K562 (cell line): Measurements from ENCODE around the gene KCNK3. TPM values are rescaled to one million over a fixed set of nuclear protein-coding genes. Genes with fewer than 3 reads are reported as not detected.

Experiments
- ATAC-seq: fragments of 200-7000 bp; cut with Tn5 transposase; 3 replicates; pipeline ENCODE4 v1.9.1; 2020; ENCODE audit warnings: moderate library complexity
- BruUV-seq: library from RNA; stranded (reverse); fragments of 400-500 nt; replicated peaks from 2 replicates; lab custom pipeline; 2021; lab: Mats Ljungman, UMichigan
- CTCF ChIA-PET: fragments of 300-600 bp; formaldehyde crosslinking; extraction: SDS; loops from one replicate; lab custom pipeline; 2021; ENCODE audit warnings: low intra/inter-chr PET ratio; lab: Yijun Ruan, JAX
- POLR2A ChIA-PET: fragments of 300-600, 350-650 bp; sonication (Branson Sonifier 250); formaldehyde crosslinking; extraction: SDS; loops from one replicate; lab custom pipeline; 2021; ENCODE audit warnings: antibody characterized with exemption, inconsistent platforms; lab: Yijun Ruan, JAX
- DNase-seq, 4 experiments: peaks; one replicate each; pipeline versions ENCODE4 v3.0.0 to v3.0.0-alpha.2; 2011 to 2018; ENCODE audit warnings: low spot score in 3 of 4, mixed read lengths in 3 of 4; ENCODE audit errors: extremely low read depth in 1 of 4
- FAIRE-seq: peaks from 2 replicates; lab custom pipeline; 2011; peaks lifted over from hg19 to GRCh38; lab: Jason Lieb, UNC
- H2AFZ ChIP-seq: 2 replicates; pipeline ENCODE4 v1.6.0; 2011; ENCODE audit warnings: low read depth, low read length, control low read depth, inconsistent platforms
- H3K27ac ChIP-seq: fragments of 200-600 bp; 3 replicates; pipeline ENCODE4 v1.8.0; 2011; ENCODE audit warnings: low read depth, mild to moderate bottlenecking, control low read depth, inconsistent platforms, low read length, moderate library complexity, mixed read lengths; ENCODE audit errors: extremely low read depth
- H3K27me3 ChIP-seq, 2 experiments: fragments of 300-600 bp in 1 of 2; 2 replicates in 1 of 2; 3 replicates in 1 of 2; pipeline versions ENCODE4 v1.6.0 to v1.8.0; 2011; ENCODE audit warnings: inconsistent platforms in 2 of 2, low read length in 2 of 2, mild to moderate bottlenecking in 1 of 2, mixed read lengths in 1 of 2, moderate library complexity in 1 of 2; ENCODE audit not compliant: control insufficient read depth in 2 of 2, insufficient read depth in 2 of 2
- H3K36me3 ChIP-seq: fragments of 300-600 bp; 3 replicates; pipeline ENCODE4 v1.8.0; 2011; ENCODE audit warnings: mild to moderate bottlenecking, low read length, inconsistent platforms; ENCODE audit not compliant: control insufficient read depth, insufficient read depth
- H3K4me1 ChIP-seq, 2 experiments: fragments of 200-600 bp in 1 of 2; replicated peaks in 1 of 2; 2 replicates in 1 of 2; 3 replicates in 1 of 2; pipeline versions ENCODE4 v1.5.1 to v1.8.0; 2011; ENCODE audit warnings: inconsistent platforms in 2 of 2, low read length in 2 of 2, mild to moderate bottlenecking in 1 of 2, mixed read lengths in 1 of 2, moderate library complexity in 1 of 2; ENCODE audit not compliant: control insufficient read depth in 2 of 2, insufficient read depth in 2 of 2
- H3K4me2 ChIP-seq: 2 replicates; pipeline ENCODE4 v1.6.1; 2011; ENCODE audit warnings: low read length, control low read depth, inconsistent platforms, mixed read lengths; ENCODE audit not compliant: insufficient read depth
- H3K4me3 ChIP-seq: fragments of 200-600 bp; sonication (generic), shearing (Covaris generic); 2 replicates; pipeline ENCODE4 v1.5.1; 2016; ENCODE audit warnings: control low read depth, inconsistent platforms
- H3K79me2 ChIP-seq: fragments of 200-600 bp; 3 replicates; pipeline ENCODE4 v1.8.0; 2011; ENCODE audit warnings: low read length, inconsistent platforms; ENCODE audit not compliant: control insufficient read depth, insufficient read depth
- H3K9ac ChIP-seq, 2 experiments: 2 replicates each; pipeline versions ENCODE4 v1.6.0 to v1.6.1; 2011; ENCODE audit warnings: low read depth in 2 of 2, low read length in 2 of 2, control low read depth in 1 of 2, inconsistent platforms in 1 of 2, mild to moderate bottlenecking in 1 of 2, mixed read lengths in 1 of 2; ENCODE audit not compliant: insufficient read depth in 1 of 2
- H3K9me1 ChIP-seq: one replicate; pipeline ENCODE4 v1.6.0; 2011; ENCODE audit warnings: inconsistent platforms, mild to moderate bottlenecking, low read length, moderate library complexity; ENCODE audit not compliant: control insufficient read depth, insufficient read depth
- H3K9me3 ChIP-seq: replicated peaks from 2 replicates; pipeline ENCODE4 v1.5.1; 2011; ENCODE audit warnings: low read depth, low read length, inconsistent platforms; ENCODE audit not compliant: control insufficient read depth, insufficient read depth
- H4K20me1 ChIP-seq: replicated peaks from 2 replicates; pipeline ENCODE4 v1.6.1; 2011; ENCODE audit warnings: low read length, inconsistent platforms, mixed read lengths; ENCODE audit not compliant: control insufficient read depth, insufficient read depth
- BDP1 ChIP-seq: IDR thresholded peaks from 3 replicates; pipeline ENCODE4 v1.6.1; 2011; ENCODE audit not compliant: insufficient read length, insufficient read depth
- CTCFL ChIP-seq: IDR thresholded peaks from 2 replicates; pipeline ENCODE4 v1.6.1; 2011; ENCODE audit warnings: borderline replicate concordance, low read depth, mild to moderate bottlenecking, moderate library complexity, low read length; ENCODE audit not compliant: insufficient read depth, poor library complexity, severe bottlenecking
- ESRRA ChIP-seq: fragments of 450-650 bp; IDR thresholded peaks from 2 replicates; pipeline ENCODE4 v1.6.1; 2014; ENCODE audit warnings: low read depth, mild to moderate bottlenecking, moderate library complexity, borderline replicate concordance
- HEY1 ChIP-seq: fragments of 250-450 bp; sonication (Bioruptor Pico); IDR thresholded peaks from 2 replicates; pipeline ENCODE4 v1.5.0; 2020; ENCODE audit warnings: mild to moderate bottlenecking, moderate library complexity, borderline replicate concordance
- MBD2 ChIP-seq: sonication (generic); IDR thresholded peaks from 2 replicates; pipeline ENCODE4 v1.6.1; 2016; ENCODE audit warnings: low read depth, borderline replicate concordance
- RAD21 ChIP-seq, 2 experiments: fragments of 250-450 bp in 1 of 2; fragments of 450-650 bp in 1 of 2; sonication (Bioruptor Pico) in 1 of 2; formaldehyde crosslinking in 1 of 2; IDR thresholded peaks in 1 of 2; conservative IDR thresholded peaks in 1 of 2; 2 replicates each; pipeline versions ENCODE4 v1.4.0 to v1.8.0; 2020 to 2022; ENCODE audit warnings: mild to moderate bottlenecking in 2 of 2, moderate library complexity in 1 of 2
- RBFOX2 ChIP-seq: fragments of 200-400 bp; formaldehyde crosslinking; IDR thresholded peaks from 2 replicates; pipeline ENCODE4 v1.6.1; 2017; ENCODE audit warnings: low read depth, mild to moderate bottlenecking, low read length, moderate library complexity
- SIN3A ChIP-seq, 2 experiments: fragments of 150-350 bp in 1 of 2; IDR thresholded peaks; 2 replicates each; pipeline ENCODE4 v1.6.1; 2011 to 2016; ENCODE audit warnings: borderline replicate concordance in 2 of 2, low read depth in 2 of 2, low read length in 2 of 2, mild to moderate bottlenecking in 2 of 2, moderate library complexity in 2 of 2; ENCODE audit not compliant: control insufficient read depth in 1 of 2
- SLC30A9 ChIP-seq: fragments of 250-450 bp; sonication (Bioruptor Pico); IDR thresholded peaks from 2 replicates; pipeline ENCODE4 v1.8.0; 2022; ENCODE audit warnings: mild to moderate bottlenecking, moderate library complexity
- SMAD4 ChIP-seq: fragments of 250-450 bp; sonication (Bioruptor Pico); conservative IDR thresholded peaks from 2 replicates; pipeline ENCODE4 v1.8.0; 2021; ENCODE audit warnings: inconsistent platforms, mild to moderate bottlenecking, moderate library complexity
- TFAP4 ChIP-seq: sonication (generic); formaldehyde crosslinking; IDR thresholded peaks from 2 replicates; pipeline ENCODE4 v1.8.0; 2022; ENCODE audit warnings: missing genetic modification reagents, mild to moderate bottlenecking, moderate library complexity, borderline replicate concordance
- ZBTB7A ChIP-seq: IDR thresholded peaks from 2 replicates; pipeline ENCODE4 v1.6.1; 2011; ENCODE audit warnings: low read depth, mild to moderate bottlenecking, low read length, moderate library complexity, borderline replicate concordance; ENCODE audit not compliant: control insufficient read depth
- WGBS: fragments of 100-300 bp; shearing (Covaris generic); methylation state at CpG from one replicate; pipeline ENCODE4 v1.1.6; 2016; ENCODE audit warnings: low coverage, mixed read lengths; ENCODE audit not compliant: insufficient coverage; ENCODE audit errors: missing lambda C conversion rate; 5-methylcytosine and 5-hydroxymethylcytosine counted together
- in situ Hi-C: fragments of 300-500 bp; cut with MboI; formaldehyde crosslinking; loops from 4 replicates; pipeline ENCODE4 v1.15.0; 2018; ENCODE audit warnings: inconsistent platforms, mixed read lengths
- intact Hi-C: fragments of 100-400 bp; cut with micrococcal nuclease; formaldehyde crosslinking; loops from 2 replicates; pipeline ENCODE4 v1.14.2; 2022
- polyA plus RNA-seq, 8 experiments: library from polyadenylated mRNA; depleted of rRNA in 4 of 8; stranded (reverse) in 5 of 8; unstranded in 3 of 8; fragments of >200 nt; fragmentation: Nextera tagmentation in 2 of 8; fragmentation: Illumina TruSeq in 1 of 8; extraction: Ambion mirVana in 2 of 8; extraction: Trizol in 1 of 8; gene quantifications; 2 replicates each; pipeline versions ENCODE4 v1.2.1 to v1.2.3, GENCODE V29; 2011 to 2014; ENCODE audit warnings: inconsistent platforms in 1 of 8, missing spikeins in 1 of 8
- total RNA-seq, 7 experiments: library from RNA; depleted of rRNA in 6 of 7; stranded (reverse); fragments of >200 nt in 6 of 7; fragmentation: Illumina TruSeq in 2 of 7; extraction: Trizol in 2 of 7; gene quantifications; 2 replicates each; pipeline versions ENCODE4 v1.2.1 to v1.2.3, GENCODE V29; 2011 to 2021; ENCODE audit warnings: low replicate concordance in 1 of 7
- TF ChIP-seq, protein P1 (sequence below), 2 experiments: fragments of 150-350 bp in 1 of 2; IDR thresholded peaks; 2 replicates each; pipeline ENCODE4 v1.6.1; 2012 to 2016; ENCODE audit warnings: low read depth in 2 of 2, low read length in 2 of 2, mild to moderate bottlenecking in 1 of 2, moderate library complexity in 1 of 2

KCNK3 gene
- total and polyA plus RNA-seq, 9 of the 15 experiments (the other 6 are each of a cell fraction or from before 2014, with no cell fraction given), result 0.01 to 0.20 (median 0.07) TPM; not detected in 5

DNA sequence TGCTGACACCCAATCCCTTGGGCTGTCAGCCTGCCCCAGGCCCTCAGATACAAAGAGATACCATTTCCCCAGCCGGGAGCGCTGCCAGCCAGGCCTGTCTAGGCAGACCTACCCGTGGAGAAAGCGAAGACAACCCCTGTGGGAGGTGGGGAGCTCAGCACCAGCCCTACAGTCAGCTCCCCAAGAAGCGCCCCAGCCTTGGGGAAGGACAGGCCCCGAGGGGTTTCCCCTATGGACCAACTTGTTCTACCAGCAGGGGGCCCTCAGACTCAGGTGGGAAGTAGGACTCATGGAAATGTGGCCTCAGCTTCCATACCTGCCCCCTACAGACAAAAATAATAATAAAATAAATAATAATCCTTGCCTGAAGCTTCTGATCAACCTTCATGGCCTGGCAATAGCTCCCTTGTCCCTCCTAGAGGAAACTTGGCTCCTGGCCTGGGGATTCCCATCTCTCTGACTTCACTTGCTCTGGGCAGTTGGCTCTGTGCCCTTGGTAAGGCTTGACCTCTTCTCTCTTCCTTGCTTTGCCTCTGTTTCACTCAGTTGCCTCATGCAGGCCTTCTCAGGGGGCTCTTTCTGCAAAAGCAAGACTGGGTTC is 78.6 kb downstream of the KCNK3 start:
- in situ Hi-C loops, result no loop called here
- peak; percentile 61 for ATAC-seq
- no TSS peak for BruUV-seq
- Histone ChIP-seq H3K79me2 (peaks cover 76% of the 10 kb centered on the region), H3K9ac (peak overlapping the region in 1 of 2 experiments; percentile 79; a peak in 2 of 4 replicates), H3K36me3 (peaks cover 68% of the 10 kb centered on the region; the same call in 2 of the 3 replicates), H3K4me2 (no peak overlapping the region; the same call in 1 of the 2 replicates), H3K4me1 (peaks cover 60 to 62% of the 10 kb centered on the region in 2 experiments), H3K27ac (peak overlapping the region; percentile 58), H4K20me1 (peaks cover 4% of the 10 kb centered on the region; the same call in 1 of the 2 replicates), H3K27me3 (no peaks in the 10 kb centered on the region), H3K4me3 (no peak overlapping the region), H3K9me3 (no peaks in the 10 kb centered on the region), H2AFZ (no peak overlapping the region), H3K9me1 (peaks cover 2% of the 10 kb centered on the region)
- no peak for FAIRE-seq
- DNase-seq, result peak in 3 of 4 experiments; percentile 70 to 77 (median 72)
- CTCF ChIA-PET, result interaction anchor here (0.5 to 0.6 kb wide), 2 partner anchors 356 to 1237 kb away, joined by 3 to 4 read pairs; no protein-coding TSS in a partner anchor
- intact Hi-C loops, result no loop called here
- 45% methylated on average over 6 of the region's 6 CpGs for WGBS
- POLR2A ChIA-PET, result interaction anchor here (1.0 to 3.6 kb wide), 3 partner anchors 11 to 16 kb away, joined by 4 to 18 read pairs (median 9); no protein-coding TSS in a partner anchor
- peak; percentile 58 for TF ChIP-seq CTCFL
- peak; percentile 25 for TF ChIP-seq SMAD4 (CRISPR knock-in tag)
- TF ChIP-seq TFAP4 (CRISPR knock-in tag), result 0 out of 2 replicates have a peak, but pooled peaks have one; percentile 22
- TF ChIP-seq, protein P1, sequence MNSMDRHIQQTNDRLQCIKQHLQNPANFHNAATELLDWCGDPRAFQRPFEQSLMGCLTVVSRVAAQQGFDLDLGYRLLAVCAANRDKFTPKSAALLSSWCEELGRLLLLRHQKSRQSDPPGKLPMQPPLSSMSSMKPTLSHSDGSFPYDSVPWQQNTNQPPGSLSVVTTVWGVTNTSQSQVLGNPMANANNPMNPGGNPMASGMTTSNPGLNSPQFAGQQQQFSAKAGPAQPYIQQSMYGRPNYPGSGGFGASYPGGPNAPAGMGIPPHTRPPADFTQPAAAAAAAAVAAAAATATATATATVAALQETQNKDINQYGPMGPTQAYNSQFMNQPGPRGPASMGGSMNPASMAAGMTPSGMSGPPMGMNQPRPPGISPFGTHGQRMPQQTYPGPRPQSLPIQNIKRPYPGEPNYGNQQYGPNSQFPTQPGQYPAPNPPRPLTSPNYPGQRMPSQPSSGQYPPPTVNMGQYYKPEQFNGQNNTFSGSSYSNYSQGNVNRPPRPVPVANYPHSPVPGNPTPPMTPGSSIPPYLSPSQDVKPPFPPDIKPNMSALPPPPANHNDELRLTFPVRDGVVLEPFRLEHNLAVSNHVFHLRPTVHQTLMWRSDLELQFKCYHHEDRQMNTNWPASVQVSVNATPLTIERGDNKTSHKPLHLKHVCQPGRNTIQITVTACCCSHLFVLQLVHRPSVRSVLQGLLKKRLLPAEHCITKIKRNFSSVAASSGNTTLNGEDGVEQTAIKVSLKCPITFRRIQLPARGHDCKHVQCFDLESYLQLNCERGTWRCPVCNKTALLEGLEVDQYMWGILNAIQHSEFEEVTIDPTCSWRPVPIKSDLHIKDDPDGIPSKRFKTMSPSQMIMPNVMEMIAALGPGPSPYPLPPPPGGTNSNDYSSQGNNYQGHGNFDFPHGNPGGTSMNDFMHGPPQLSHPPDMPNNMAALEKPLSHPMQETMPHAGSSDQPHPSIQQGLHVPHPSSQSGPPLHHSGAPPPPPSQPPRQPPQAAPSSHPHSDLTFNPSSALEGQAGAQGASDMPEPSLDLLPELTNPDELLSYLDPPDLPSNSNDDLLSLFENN (IDR thresholded peaks at IDR 0.05; ENCODE audit: low read depth in 2 of 2, low read length in 2 of 2), result no peak
- TF ChIP-seq RBFOX2, result peak; percentile 54
- no peak for TF ChIP-seq ESRRA
- no peak for TF ChIP-seq SIN3A (IDR thresholded peaks at IDR 0.05; ENCODE audit: borderline replicate concordance in 2 of 2, control insufficient read depth in 1 of 2, low read depth in 2 of 2, low read length in 2 of 2)
- TF ChIP-seq BDP1, result no peak
- TF ChIP-seq SLC30A9 (CRISPR knock-in tag), result no peak
- TF ChIP-seq MBD2, result no peak
- TF ChIP-seq HEY1, result no peak
- 0 out of 2 replicates have a peak, but pooled peaks have one; percentile 51 for TF ChIP-seq ZBTB7A
- peak; percentile 17 to 26; a peak in 2 of 4 replicates for TF ChIP-seq RAD21 (CRISPR knock-in tag; conservative IDR thresholded peaks at IDR 0.05 in 1 of 2, IDR thresholded peaks at IDR 0.05 in 1 of 2)
